ENCODE measurements around the gene ATP13A3.

The ATP13A3 gene

DNA sequence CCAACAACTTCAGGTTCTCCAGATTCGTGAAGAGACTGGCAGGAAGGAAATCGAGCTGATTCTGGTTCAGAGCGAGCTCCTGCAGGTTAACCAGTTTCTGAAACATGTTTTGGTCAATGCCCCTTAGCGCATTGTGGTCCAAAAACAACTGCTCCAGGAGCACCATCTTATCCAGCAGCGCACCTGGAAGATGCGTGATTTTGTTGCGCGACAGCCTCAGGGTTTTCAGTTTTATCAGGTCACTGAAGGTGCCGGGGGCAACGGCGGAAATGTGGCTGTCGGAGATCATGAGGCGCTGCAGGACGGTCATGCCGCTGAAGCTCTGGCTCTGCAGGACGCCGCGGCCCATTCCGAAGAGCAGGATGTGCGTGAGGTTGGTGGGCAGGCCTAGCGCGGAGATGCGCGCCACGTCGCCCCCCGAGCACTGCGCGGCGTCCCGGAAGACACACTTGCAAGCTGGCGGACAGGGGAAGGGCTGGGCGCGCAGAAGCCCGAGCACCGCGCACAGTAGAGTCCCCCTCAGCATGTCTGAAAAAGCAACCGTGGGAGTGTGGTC, 89.0 kb downstream of the ATP13A3 start:
- TF ChIP-seq, protein P1, sequence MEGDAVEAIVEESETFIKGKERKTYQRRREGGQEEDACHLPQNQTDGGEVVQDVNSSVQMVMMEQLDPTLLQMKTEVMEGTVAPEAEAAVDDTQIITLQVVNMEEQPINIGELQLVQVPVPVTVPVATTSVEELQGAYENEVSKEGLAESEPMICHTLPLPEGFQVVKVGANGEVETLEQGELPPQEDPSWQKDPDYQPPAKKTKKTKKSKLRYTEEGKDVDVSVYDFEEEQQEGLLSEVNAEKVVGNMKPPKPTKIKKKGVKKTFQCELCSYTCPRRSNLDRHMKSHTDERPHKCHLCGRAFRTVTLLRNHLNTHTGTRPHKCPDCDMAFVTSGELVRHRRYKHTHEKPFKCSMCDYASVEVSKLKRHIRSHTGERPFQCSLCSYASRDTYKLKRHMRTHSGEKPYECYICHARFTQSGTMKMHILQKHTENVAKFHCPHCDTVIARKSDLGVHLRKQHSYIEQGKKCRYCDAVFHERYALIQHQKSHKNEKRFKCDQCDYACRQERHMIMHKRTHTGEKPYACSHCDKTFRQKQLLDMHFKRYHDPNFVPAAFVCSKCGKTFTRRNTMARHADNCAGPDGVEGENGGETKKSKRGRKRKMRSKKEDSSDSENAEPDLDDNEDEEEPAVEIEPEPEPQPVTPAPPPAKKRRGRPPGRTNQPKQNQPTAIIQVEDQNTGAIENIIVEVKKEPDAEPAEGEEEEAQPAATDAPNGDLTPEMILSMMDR (IDR thresholded peaks at IDR 0.05; ENCODE audit: low read depth, low read length): no peak
- DNase-seq (ENCODE audit: low read depth in 2 of 2): no peak
- H3K4me3 ChIP-seq (replicated peaks in 1 of 2; ENCODE audit: low read depth in 2 of 2, low read length in 2 of 2): peak overlapping the region; percentile 3 to 21

DNA sequence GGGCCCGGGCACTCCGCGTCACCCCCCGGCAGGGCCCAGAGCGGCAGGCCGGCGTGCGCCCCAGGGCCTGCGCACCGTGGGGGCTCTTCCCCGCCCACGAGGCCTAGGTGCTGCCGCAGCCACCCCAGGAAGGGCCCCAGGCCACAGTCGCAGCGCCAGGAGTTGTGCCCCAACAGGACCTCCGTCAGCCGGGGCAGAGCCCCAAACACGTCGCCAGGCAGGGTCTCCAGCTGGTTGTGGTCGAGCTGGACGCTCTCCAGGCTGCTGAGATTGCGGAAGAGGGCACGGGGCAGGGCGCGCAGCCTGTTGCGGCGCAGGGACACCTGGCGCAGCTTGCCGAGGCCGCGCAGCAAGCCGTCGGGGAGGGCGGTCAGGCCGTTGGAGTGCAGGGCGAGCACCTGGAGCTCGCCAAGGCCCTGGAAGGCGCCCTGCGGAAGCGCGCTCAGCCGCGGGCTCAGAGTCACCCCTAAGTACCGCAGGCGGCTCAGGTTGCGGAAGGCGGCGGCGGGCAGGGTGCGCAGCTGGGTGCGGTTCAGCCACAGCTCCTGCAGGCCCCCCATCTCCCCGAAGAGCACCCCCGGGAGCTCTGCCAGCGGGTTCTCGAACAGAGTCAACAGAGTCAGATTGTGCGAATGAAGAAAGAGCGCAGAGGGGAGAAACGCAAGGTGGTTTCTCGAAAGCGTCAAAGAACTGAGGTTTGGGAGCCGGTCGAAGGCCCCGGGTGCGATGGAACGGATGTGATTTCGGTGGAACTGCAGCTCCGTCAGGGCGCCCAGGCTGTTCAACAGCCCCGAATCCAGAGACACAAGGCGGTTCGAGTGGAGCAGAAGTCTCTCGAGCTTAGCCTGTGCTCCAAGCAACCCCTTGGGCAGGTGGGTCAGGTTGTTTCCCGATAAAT, 89.7 kb downstream of the ATP13A3 start:
- DNase-seq (ENCODE audit: low read depth in 2 of 2): no peak
- H3K4me3 ChIP-seq (replicated peaks in 1 of 2; ENCODE audit: low read depth in 2 of 2, low read length in 2 of 2): no peak overlapping the region

DNA sequence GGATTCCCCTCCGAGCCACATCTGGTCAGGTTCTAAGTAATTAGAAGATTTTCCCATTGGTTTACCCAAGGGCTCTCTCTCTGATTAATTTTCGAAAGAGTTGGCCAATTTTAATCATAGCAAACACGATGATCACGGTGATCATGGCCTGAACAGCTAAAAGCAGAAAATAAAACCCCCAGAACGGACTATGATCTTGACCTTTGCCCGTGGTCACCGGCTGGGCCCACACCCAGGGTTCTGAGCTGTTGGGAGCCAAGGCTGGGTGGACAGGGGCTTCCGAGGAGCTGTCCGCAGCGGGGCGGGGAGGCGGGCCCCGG, 90.3 kb downstream of the ATP13A3 start:
- H3K4me3 ChIP-seq (replicated peaks in 1 of 2; ENCODE audit: low read depth in 2 of 2, low read length in 2 of 2): no peak overlapping the region
- no peak for DNase-seq (ENCODE audit: low read depth in 2 of 2)
- TF ChIP-seq, protein P1 (IDR thresholded peaks at IDR 0.05; ENCODE audit: low read depth, low read length): no peak

More for the DNA sequence above, 89.7 kb downstream of the ATP13A3 start:
- TF ChIP-seq, protein P1 (IDR thresholded peaks at IDR 0.05; ENCODE audit: low read depth, low read length): no peak

DNA sequence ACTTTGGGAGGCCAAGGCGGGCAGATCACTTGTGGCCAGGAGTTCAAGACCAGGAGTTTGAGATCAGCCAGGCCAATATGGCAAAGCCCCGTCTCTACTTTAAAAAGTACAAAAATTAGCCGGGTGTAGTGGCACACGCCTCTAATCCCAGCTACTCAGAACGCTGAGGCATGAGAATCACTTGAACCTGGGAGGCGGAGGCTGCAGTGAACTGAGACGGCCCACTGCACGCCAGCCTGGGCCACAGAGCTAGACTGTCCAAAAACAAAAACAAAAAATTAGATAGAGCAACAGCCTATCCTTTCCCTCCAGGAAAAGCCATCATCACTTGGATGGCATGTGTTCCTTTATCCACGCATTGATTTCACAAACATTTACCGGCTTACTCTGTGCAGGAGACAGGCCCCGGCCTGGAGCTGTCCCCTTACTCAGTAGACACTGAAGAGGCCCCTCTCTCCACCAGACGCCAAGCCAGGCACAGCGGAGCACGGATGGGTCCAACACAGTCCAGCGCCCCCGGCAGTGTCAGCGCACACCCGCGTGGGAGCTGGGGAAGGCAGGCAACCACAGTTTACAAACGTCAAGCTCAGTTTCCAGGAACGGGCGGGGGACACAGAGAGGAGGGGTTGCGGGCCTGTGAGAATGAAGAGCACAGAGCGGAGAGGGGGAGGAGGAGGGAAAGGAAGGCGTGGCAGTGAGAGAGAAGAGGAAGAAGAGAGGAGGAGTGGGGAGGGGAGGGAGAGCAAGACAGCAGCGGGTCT, 90.8 kb downstream of the ATP13A3 start:
- H3K4me3 ChIP-seq (replicated peaks in 1 of 2; ENCODE audit: low read depth in 2 of 2, low read length in 2 of 2): no peak overlapping the region
- DNase-seq (ENCODE audit: low read depth in 2 of 2): no peak
- TF ChIP-seq, protein P1 (IDR thresholded peaks at IDR 0.05; ENCODE audit: low read depth, low read length): no peak

DNA sequence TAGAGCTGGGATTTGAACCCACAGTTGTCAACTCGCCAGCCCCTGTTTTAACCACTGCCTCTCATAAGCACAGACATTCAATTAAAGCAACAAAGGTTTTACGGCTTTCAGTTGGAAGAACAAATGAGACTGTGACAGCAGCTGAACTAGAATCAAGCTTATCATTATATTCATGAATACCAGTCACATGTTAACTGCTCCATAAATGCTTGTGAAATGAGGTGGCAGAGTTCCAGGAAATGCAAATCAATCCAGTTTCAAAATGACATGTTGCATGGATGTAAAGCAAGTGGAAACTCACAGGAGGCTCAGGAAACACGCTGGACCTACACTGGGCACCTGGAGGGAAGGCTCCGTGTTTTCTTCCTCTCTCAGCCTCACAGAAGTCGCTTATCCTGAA, 91.6 kb downstream of the ATP13A3 start:
- no peak for DNase-seq (ENCODE audit: low read depth in 2 of 2)
- no peak overlapping the region for H3K4me3 ChIP-seq (replicated peaks in 1 of 2; ENCODE audit: low read depth in 2 of 2, low read length in 2 of 2)
- TF ChIP-seq, protein P1 (IDR thresholded peaks at IDR 0.05; ENCODE audit: low read depth, low read length): no peak

DNA sequence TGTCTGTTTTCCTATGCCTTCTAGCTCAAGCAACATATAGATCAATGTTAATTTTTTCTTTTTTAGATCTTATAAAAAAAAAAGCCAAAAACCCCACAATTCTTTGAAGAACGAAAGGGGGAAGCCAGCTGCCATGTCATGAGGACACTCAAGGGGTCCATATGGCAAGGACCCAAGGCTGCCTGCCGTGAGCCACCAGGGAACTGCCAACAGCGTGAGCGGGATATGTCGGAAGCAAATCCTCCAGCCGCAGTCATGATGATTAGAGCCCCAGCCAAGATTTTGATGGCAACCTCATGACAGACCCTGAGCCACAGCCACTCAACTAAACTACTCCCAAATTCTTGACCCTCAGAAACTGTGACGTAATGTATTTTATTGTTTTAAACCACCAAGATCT, 94.2 kb downstream of the ATP13A3 start:
- no peak overlapping the region for H3K4me3 ChIP-seq (replicated peaks in 1 of 2; ENCODE audit: low read depth in 2 of 2, low read length in 2 of 2)
- TF ChIP-seq, protein P1 (IDR thresholded peaks at IDR 0.05; ENCODE audit: low read depth, low read length): no peak
- no peak for DNase-seq (ENCODE audit: low read depth in 2 of 2)
